Activated CD4-positive, alpha-beta T cell treated with anti-CD3 and anti-CD28 coated beads, Interleukin-2, amount 50 U/mL, for 24 hours (primary cell): Measurements from ENCODE around the gene YKT6.

ENCODE experiments used
- DNase-seq, 2 donors: peaks; one replicate each; pipeline ENCODE4 v3.0.0-alpha.2; 2020; ENCODE audit warnings: low read depth in 1 of 2, low spot score in 1 of 2

Gene YKT6

GRCh38 chr7:44232396-44232795 is 31.6 kb downstream of the YKT6 start:
- DNase-seq: no peak

GRCh38 chr7:44232901-44233715 is 32.3 kb downstream of the YKT6 start:
- DNase-seq: no peak

- DNase-seq: no peak
Measured at GRCh38 chr7:44235066-44235465, 34.3 kb downstream of the YKT6 start.

- no peak for DNase-seq
Measured at GRCh38 chr7:44235582-44236332, 35.0 kb downstream of the YKT6 start.

- no peak for DNase-seq
Measured at GRCh38 chr7:44236333-44236728, 35.6 kb downstream of the YKT6 start.

- no peak for DNase-seq
Measured at GRCh38 chr7:44237696-44238095, 36.9 kb downstream of the YKT6 start.

- DNase-seq: no peak
Measured at GRCh38 chr7:44238116-44238695, 37.4 kb downstream of the YKT6 start.

GRCh38 chr7:44239361-44239760 is 38.6 kb downstream of the YKT6 start:
- no peak for DNase-seq

- DNase-seq: no peak
Measured at GRCh38 chr7:44240376-44240775, 39.6 kb downstream of the YKT6 start.

GRCh38 chr7:44240983-44241510 is 40.3 kb downstream of the YKT6 start:
- DNase-seq: peak; percentile 45 to 53

- no peak for DNase-seq
Measured at GRCh38 chr7:44242091-44242490, 41.3 kb downstream of the YKT6 start.

GRCh38 chr7:44244282-44244681 is 43.5 kb downstream of the YKT6 start:
- DNase-seq: no peak

- no peak for DNase-seq
Measured at GRCh38 chr7:44246396-44247113, 45.8 kb downstream of the YKT6 start.

GRCh38 chr7:44247868-44248651 is 47.3 kb downstream of the YKT6 start:
- no peak for DNase-seq

GRCh38 chr7:44249639-44250234 is 49.0 kb downstream of the YKT6 start:
- DNase-seq: no peak

- no peak for DNase-seq
Measured at GRCh38 chr7:44251269-44251668, 50.5 kb downstream of the YKT6 start.

- no peak for DNase-seq
Measured at GRCh38 chr7:44251881-44252280, 51.1 kb downstream of the YKT6 start.

GRCh38 chr7:44256459-44256858 is 55.7 kb downstream of the YKT6 start:
- no peak for DNase-seq

GRCh38 chr7:44257213-44257612 is 56.4 kb downstream of the YKT6 start:
- no peak for DNase-seq
